ENCODE measurements around the gene HPN.

DNA sequence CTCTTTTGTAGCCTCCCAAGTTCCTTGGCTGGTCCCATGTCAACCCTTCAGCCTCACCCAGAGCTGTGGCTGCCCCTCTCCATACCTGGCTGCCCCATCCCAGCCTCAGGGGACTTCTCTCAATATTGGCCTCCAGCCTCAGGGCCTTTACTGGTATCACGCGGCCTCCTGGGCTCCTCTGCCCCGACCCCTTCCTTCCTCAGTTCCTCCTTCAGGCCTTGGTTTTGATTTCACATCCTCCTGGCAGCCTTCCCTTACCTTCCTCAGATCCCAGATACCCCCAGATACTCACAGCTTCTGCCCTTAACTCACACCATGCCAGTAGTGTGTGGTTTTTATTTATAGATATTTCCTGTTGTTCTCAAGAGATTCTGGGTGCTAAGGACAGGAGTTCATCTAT lies 24.0 kb upstream of the HPN start:
- TF ChIP-seq, protein P1, sequence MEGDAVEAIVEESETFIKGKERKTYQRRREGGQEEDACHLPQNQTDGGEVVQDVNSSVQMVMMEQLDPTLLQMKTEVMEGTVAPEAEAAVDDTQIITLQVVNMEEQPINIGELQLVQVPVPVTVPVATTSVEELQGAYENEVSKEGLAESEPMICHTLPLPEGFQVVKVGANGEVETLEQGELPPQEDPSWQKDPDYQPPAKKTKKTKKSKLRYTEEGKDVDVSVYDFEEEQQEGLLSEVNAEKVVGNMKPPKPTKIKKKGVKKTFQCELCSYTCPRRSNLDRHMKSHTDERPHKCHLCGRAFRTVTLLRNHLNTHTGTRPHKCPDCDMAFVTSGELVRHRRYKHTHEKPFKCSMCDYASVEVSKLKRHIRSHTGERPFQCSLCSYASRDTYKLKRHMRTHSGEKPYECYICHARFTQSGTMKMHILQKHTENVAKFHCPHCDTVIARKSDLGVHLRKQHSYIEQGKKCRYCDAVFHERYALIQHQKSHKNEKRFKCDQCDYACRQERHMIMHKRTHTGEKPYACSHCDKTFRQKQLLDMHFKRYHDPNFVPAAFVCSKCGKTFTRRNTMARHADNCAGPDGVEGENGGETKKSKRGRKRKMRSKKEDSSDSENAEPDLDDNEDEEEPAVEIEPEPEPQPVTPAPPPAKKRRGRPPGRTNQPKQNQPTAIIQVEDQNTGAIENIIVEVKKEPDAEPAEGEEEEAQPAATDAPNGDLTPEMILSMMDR (IDR thresholded peaks at IDR 0.05), result no peak
- TF ChIP-seq ZFX (IDR thresholded peaks at IDR 0.05; ENCODE audit: borderline replicate concordance), result no peak

Measured in 22Rv1 (cell line).